Brain pericyte (primary cell): ENCODE data around the gene SCAMP1.
"Not testable (repeated sequence)": the region's sequence is repeated elsewhere in the genome, so short reads cannot be mapped to it uniquely, and the experiment has no call there.

Experiments
- DNase-seq: peaks from one replicate; pipeline ENCODE4 v3.0.0-alpha.2; 2012; ENCODE audit warnings: low read depth, low spot score

Gene SCAMP1

GRCh38 chr5:78420548-78420947 lies 60.1 kb downstream of the SCAMP1 start:
- no peak for DNase-seq

DNA sequence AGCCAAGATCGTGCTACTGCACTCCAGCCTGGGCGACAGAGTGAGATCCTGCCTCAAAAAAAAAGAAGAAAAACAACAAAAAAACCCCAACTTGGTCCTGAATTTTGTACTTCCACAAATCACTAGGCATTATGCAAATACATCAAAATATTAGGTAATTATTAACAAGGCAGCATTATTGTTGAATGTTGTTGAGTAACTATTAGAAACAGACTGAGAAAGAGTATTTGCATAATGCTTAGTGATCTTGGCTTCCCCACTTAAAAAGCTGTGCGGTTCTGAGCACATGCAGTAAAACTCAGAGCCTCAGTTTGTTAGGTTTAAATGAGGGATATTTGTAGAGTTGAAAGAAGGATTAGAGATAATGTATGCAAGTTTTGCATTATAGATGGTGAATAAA lies 64.2 kb downstream of the SCAMP1 start:
- no peak for DNase-seq

GRCh38 chr5:78429332-78429980 lies 69.0 kb downstream of the SCAMP1 start:
- no peak for DNase-seq

- no peak for DNase-seq
Measured at GRCh38 chr5:78430866-78431265, 70.4 kb downstream of the SCAMP1 start.

DNA sequence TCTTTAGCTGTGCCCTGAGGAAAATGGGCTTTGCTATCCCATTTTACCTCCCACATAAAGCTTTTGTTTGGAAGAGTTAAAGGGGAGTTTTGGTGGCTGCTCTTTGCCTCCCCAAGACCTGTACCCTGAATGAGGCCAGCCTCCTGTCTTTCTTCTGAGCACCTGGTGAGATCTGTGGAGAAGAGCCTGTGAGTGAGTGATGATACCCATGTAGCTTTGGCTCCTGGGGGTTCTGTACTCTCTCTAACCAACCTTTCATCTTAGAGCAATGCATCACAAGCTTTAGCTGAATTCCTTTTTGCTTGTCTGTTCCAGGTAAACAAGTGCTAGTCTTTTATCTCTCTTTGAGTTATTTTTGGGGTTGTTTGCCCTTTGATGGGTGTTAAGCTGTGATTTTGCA lies 73.6 kb downstream of the SCAMP1 start:
- DNase-seq, result no peak

DNA sequence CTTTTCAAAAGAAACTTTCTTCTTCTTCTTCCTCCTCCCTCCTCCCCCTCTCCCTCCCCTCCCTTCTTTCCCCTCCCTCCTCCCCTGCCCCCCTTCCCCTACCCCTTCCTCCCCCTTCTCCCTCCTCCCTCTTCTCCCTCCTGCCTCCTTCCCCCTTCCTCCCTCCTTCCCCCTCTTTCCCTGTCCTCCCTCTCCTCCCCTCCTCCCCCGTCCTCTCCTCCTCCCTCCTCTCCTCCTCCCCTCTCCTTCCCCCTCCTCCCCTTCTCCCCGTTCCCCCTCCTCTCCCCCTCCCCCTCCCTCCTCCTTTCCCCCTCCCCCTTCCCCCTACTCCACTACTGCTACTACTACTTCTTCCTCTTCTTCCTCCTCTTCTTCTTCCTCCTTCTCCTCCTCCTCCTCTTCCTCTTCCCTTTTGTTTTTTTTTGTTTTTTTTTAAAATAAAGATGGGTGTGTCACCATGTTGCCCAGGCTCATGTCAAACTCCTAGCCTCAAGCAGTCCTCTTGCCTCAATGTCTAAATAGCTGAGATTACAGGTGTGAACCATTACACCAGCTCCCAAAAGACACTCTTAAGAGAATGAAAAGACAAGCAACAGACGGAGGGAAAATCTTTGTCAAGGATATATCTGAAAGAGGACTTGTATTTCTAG lies 87.5 kb downstream of the SCAMP1 start:
- no peak for DNase-seq

DNA sequence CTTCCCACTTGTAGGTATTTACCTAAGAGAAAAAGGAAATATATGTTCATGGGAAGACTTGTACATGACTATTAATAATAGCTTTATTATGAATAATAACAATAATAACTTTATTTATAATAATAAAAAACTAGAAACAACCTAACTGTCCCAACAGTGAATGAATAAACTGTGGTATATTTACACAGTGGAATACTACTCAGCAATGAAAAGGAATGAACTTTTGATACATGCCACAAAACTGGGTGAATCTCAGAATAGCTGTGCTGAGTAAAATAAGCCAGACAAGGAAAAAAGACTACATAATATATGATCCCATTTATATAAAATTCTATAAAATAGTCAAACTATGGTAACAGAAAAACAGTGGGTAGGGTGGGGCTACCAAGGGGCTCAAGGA lies 88.7 kb downstream of the SCAMP1 start:
- DNase-seq, result no peak

DNA sequence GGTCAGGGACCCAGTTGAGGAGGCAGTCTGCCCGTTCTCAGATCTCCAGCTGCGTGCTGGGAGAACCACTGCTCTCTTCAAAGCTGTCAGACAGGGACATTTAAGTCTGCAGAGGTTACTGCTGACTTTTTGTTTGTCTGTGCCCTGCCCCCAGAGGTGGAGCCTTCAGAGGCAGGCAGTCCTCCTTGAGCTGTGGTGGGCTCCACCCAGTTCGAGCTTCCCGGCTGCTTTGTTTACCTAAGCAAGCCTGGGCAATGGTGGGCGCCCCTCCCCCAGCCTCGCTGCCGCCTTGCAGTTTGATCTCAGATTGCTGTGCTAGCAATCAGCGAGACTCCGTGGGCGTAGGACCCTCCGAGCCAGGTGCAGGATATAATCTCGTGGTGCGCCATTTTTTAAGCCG lies 97.1 kb downstream of the SCAMP1 start:
- not testable (repeated sequence) for DNase-seq

DNA sequence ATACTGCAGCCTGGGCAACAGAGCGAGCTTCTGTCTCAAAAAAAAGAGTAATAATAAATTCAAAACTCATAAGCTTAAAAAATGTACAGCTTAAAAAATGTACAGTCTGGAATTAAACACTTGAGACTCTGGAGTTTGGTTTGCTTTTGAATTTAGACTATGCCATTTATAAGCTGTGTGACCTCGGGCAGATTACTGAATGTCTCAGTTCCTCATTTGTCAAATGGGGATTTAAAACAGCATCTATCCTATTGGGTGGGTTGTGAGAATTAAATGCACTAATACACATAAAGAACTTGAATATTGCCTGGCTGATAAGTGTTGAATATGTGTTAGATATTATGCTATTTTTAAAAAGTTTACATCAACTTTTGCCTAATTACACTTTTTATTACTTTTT lies 98.4 kb downstream of the SCAMP1 start:
- no peak for DNase-seq

- DNase-seq, result no peak
Measured at GRCh38 chr5:78467140-78467539, 106.7 kb downstream of the SCAMP1 start.

GRCh38 chr5:78467752-78468357 lies 107.4 kb downstream of the SCAMP1 start:
- no peak for DNase-seq

- DNase-seq, result no peak
Measured at GRCh38 chr5:78471896-78472295, 111.5 kb downstream of the SCAMP1 start.

GRCh38 chr5:78472469-78473106 lies 112.2 kb downstream of the SCAMP1 start:
- DNase-seq, result no peak

DNA sequence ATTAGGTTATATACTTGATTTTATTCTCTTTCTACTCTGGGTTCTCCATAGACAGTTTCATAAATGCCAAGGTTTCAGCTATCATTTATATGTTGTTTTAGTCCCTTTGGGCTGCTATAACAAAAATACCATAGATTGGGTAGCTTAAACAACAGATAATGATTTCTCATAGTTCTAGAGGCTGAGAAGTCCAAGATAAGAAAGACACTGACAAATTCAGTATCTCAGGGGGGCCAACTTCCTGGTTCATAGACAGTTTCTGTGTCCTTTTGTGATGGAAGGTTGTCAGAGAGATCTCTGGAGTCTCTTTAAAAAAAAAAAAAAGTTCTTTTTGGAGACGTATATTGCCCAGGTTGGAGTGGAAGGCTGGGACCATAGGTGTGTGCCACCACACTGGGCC lies 113.3 kb downstream of the SCAMP1 start:
- no peak for DNase-seq

- no peak for DNase-seq
Measured at GRCh38 chr5:78475370-78475769, 115.0 kb downstream of the SCAMP1 start.

DNA sequence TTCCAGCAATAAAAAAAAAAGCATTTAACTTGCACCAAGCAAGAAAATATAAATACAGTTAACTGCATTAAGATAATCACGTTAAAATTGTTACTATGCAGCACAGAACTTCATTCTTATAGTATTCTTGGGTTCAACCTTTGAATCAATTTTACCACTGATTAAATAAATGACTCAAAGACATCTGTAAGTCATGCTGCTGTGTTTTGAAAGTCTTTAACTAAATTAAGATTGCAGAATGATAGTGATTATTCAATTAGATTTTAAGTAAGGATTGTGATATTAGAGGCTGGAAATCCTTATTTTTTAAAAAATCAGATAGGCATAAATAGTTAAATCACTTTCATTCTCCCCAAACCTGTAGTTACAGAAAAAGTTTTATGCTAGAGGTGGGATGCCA lies 116.4 kb downstream of the SCAMP1 start:
- no peak for DNase-seq

DNA sequence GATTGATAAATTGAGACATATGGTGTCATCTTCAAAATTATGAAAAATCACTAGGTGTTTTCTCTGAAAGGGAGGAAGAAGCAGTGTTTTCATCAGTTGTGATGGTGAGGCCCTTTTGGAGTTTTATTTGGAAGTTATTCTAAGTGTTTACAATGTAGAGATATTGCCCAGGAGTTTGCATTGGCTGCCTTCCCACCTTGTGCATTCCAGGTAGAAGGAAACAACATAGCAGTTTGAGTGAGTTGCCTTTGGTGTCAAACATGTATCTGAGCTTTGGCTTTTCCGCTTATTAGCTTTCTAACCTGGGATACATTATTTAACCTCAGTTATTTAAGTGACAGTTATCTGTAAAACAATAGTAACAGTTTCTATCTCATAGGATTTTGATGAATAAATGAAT lies 122.5 kb downstream of the SCAMP1 start:
- DNase-seq, result no peak

- DNase-seq, result no peak
Measured at GRCh38 chr5:78483809-78484521, 123.5 kb downstream of the SCAMP1 start.

DNA sequence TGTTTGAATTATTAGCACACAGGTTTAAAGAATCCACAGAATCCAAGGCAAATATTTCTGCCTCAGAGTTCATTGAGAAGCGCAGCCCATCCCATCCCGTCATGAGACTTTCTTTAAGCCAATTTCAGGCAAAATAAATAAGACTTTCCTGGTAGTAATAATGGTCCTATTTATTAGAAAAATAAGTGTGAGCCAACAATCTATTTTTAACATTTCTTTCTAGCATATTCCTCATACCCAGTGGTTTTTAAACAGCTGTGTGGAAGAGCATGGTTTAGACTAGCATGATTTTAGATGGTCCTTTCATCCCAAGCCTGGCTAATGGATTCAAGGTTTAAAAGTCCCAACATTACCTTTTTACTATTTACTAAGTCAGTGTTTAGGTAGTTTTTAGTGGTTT lies 125.8 kb downstream of the SCAMP1 start:
- no peak for DNase-seq

- no peak for DNase-seq
Measured at GRCh38 chr5:78487846-78488245, 127.4 kb downstream of the SCAMP1 start.

DNA sequence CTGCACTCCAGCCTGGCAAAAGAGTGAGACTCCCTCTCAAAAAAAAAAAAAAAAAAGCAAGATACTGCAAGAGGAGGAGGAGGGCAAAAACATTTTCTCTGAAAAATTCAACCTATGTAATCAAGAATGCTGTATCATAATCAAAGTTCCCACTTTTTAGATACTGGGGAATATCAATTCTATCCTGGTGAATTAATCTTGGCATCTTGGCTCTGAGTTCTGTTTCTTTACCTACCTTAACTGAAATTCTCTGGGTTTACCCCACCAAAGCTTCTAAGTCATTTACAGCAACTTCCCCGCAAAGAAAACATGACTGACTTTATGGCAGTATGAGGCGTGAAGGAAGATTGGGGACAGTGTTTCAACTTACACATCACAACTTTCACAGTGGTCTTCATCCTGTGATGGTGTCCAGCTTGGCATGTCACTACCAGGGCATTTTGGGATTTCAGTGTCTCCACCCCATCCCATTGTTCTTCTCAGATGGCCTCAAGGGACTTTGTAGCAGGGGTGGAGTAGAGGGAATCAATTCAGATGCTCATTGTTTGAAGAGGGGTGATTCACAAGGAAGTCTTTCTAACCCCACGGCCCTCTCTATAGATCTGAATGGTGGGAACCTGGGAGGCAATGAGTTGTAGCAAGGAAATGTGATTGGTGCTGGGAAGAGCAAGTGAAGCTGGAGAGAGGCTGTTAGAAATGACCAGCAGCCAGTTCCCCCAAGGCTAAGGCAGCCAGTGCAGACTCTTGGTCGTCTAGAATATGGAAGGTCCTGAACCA lies 130.5 kb downstream of the SCAMP1 start:
- no peak for DNase-seq
